Stimulated activated CD4-positive, alpha-beta T cell treated with anti-CD3 and anti-CD28 coated beads, Interleukin-1b, Interleukin-23, amount 100 ng/mL, for 48 hours (primary cell): ENCODE results near the gene KCNJ12.

Experiments
- DNase-seq: peaks from one replicate; pipeline ENCODE4 v3.0.0-alpha.2; 2020

The KCNJ12 gene

DNA sequence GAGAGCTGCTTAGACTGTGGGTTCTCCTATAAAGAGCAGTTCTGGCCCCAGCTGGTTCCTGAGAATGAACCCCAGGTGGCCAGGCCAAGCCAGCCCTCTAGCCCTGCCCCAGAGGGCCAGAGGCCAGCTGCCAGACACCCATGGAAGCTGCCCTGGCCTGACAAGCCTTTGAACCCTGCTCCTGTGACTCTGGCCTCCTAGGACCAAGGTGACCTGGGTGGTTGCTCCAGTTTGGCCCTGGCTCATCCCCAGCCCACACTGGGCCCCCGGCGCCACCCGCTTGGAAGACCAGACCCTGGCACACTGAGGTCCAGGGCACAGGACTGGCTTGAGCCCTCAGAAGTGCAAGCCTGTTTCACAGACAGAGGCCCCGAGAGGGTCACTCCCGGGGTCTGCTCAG is 6.8 kb upstream of the KCNJ12 start:
- no peak for DNase-seq

- no peak for DNase-seq
Measured at GRCh38 chr17:21370430-21370829, 5.7 kb upstream of the KCNJ12 start.

DNA sequence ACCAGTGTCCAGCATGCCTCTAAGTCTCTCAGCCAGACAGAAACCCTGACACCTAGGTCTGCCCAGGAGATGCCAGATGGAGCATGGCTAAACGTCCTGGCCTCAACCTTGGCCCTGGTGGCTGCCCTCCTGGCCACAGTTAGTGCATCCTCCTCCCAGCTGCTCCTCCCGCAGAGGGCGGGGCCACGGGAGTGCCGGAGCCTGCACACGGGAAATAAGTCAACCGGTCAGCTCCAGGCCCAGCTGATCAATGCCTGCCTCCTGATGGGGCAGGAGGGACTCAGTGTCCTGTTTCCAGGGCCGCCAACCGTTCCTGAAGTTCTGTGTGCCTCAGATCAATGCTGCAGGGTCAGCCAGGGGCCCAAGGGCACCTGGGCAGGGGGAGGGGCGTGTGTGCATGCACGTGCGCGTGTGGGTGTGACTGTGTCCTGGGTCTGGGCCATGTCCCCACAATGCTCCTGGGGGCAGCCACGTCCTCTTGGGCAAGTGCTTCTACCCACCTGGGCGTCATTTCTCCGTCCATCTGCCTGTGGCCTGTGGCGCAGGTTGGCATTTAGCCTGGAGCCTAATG is 4.6 kb upstream of the KCNJ12 start:
- DNase-seq, result no peak

- DNase-seq, result no peak
Measured at GRCh38 chr17:21372256-21372954, 3.8 kb upstream of the KCNJ12 start.

DNA sequence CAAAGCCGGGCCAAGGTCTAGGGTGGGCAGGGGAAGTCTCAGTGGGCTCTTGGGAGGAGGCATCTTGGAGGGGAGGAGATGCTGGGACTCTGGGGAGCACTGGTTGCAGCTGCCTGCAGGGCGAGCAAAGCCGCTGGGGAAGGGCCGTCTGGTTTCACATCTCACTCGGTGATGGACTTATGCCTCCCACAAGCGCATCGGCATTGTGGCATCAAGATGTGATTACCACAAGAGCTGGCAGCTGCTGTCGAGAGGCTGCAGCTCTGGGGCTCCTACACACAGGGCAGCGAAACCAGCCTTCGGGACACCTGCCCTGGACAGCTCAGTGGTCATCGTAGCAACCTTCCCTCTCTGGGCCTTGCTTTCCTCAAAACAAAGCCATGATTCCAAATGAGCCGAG is 3.1 kb upstream of the KCNJ12 start:
- DNase-seq, result no peak

DNA sequence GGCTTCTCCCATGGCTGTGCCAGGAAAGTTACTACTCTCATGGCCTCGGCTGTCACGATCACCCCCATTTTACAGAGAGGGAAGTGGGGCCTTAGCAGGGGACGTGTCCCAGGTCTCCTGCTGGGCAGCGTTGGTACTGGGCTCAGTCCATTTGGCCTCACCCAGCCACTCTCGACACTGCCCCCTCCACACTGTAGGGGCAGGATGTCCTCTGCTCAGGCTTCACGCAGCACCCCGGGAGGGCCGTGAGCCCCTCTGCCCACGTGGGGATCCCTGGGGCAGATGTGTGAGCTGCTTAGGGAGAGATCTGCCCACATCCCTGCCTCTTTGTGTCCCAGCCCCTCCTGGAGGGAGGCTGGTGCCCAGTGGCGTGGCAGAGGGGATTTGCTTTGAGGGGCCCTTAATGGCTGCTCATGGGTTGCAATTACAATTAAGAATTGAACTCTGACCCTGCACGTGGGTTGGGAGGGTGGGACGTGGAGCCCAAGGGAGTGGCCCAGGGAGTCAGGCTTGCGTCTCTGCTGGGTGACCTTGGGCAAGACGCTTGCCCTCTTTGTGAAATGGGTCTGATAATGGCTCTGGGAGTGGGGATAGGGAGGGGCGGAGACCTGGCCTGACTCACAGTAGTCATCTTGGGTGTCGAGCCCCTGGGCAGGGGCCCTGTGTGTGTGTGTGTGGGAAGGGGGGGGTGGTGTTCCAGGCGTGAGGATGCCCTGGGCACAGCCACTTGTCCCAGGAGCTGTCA is 2.3 kb upstream of the KCNJ12 start:
- DNase-seq, result no peak

GRCh38 chr17:21374441-21375161 is 1.6 kb upstream of the KCNJ12 start:
- no peak for DNase-seq

DNA sequence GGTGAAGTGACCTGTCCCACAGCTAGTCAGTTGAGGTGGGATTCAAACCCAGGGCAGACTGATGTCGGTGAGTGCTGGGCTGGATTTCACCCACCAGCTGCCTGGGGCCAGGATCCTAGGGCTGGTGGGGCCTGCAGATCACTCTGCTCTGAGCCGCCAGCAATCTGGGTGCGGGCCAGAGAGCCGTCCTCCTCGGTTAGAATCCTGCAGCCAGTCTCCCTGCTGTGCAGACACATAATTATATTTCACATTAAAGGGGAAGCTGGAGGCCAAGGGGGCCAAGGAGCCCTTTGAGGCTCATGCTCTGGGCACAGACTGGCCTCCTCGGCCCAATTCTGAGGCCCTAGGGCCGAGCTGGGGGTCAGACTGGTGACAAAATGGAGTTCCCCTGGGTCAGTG is 996 bp upstream of the KCNJ12 start:
- DNase-seq, result no peak

GRCh38 chr17:21375757-21376080 is 438 bp upstream of the KCNJ12 start:
- DNase-seq, result no peak

GRCh38 chr17:21376759-21377690 is 868 bp downstream of the KCNJ12 start:
- DNase-seq, result no peak

DNA sequence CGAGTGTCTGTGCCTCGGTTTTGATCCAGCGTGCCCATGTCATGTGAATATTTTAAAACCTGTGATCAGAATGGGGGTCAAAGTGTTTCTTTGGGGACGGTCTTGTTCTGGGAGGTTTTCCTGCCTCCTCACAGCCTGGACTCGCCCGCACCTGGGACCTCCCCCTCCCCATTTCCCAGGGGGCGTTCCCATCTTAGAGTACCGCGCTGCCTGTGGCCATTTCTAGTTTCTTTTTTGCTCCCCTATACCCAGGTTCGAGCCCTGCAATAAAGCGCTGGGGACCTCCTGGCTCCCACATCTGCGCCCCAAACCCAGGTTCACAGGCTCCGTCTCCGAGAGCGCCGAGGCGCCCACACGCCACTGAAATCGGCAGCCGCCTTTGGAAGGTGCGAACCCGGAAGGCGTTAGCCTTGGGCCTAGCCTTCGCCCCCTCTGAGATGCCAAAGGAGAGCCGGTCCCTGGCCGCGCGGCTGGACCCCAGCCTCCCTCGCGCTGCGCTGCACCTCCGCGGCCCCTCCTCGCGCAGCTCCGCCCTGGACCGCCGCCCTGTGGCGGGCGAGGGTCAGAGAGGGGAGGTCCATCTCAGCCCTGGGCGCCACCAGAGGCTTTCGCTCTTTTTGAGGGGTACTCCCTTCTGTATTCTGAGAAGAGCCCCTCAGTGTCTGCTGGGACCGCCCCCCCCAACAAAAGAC is 1.7 kb downstream of the KCNJ12 start:
- DNase-seq, result no peak

GRCh38 chr17:21378553-21378952 is 2.4 kb downstream of the KCNJ12 start:
- no peak for DNase-seq

DNA sequence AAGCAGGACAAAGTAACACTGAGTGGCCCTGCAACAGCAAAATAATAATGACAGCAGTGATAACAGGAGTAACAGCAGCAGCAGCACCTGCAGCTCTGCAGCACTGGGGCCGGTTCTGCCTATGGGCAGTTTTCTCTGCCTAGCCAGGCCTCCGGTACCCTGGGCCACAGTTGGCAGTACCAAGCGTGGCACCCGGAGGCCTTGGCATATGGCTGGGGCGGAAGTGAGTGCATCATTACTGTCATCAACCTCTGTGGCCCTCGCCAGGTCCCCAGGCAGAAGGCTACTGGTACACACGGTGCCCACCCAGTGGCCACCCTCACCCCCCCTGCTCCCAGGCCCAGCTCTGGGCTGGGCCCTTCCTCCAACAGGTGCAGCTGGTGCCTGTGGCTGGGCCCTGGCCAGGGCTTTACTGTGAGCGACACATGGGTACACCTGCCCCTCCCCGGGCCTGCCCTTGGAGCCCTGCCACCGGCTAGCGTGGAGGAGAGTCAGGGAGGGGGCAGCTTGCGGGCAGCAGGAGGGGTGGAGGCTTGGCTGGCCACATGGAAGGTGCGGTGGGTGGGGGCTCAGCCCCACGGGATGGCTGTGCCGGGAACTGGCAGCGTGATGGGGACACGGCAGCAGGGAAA is 3.0 kb downstream of the KCNJ12 start:
- DNase-seq, result no peak

GRCh38 chr17:21380659-21381058 is 4.5 kb downstream of the KCNJ12 start:
- DNase-seq, result no peak

GRCh38 chr17:21381076-21381706 is 5.0 kb downstream of the KCNJ12 start:
- DNase-seq, result no peak

DNA sequence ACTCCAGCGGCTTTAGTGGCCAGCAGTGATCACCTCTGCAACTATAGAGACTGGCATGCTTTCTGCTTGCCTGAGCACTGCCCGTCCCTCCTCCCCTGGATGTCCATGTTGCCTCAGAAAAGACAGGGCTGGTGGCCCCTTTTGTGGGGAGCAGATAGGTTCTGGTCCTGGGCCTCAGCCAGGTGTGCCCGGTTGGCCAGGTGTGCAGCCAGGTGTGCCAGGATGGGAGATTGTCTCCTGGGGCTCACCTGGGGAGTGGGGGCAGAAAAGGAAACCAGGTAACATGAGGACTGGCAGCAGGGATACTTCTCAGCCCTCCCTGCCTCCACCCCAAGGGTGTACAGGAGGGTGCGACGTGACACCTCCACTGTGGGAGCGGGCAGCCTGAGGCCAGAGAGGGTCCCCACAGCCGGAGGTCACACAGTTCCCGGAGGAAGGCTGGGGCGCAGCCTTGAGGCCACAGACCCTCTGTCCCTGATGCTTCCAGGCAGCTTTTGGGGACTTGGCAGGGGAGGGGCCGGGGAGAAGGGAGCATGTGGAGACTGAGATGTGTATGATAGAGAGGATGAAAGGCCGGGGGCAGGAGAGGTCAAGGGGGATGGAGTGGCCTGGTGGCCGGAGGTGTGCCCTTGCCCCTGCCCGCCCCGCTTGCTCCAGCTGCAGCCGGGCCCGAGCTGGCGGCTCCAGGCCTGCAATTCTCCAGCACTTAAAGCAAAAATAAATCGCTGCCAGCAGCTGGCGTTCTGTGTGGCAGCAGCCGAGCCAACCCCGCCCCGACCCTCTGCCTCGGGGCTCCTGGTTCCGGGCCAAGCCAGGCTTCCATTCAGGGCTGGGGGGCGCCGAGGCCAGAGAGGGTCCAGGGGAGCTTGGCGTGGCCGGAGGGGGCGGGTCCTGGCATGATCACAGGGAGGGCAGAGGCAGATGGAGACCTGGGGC is 6.7 kb downstream of the KCNJ12 start:
- DNase-seq, result no peak

DNA sequence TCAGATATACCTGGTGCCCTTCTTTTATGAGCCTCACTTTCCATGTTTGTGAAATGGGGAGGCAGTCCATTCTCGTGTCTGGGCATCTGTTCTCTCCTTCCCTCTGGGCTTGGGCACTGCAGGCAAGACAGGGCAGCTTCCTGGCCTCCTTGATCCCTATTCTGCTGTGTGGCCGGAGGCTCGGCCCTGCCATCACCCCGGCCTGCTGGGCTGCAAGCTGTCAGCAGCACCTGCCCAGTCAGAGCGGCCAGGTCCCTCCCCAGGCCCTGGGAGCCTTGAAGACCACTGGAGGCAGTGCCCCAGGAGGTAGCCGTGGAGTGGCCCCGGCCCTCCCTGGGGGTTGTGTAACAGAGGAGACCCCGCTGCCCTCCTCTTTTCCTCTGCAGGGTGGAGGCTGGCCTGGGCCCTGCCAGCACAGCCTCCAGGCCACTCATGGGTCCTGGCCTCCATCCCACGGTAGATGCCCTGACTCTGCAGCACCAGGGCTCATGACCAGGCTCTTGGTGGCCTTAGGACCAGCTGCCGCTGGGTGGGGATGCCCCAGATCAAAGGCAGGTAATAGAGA is 9.2 kb downstream of the KCNJ12 start:
- DNase-seq, result no peak

GRCh38 chr17:21387616-21388015 is 11.5 kb downstream of the KCNJ12 start:
- DNase-seq, result no peak

DNA sequence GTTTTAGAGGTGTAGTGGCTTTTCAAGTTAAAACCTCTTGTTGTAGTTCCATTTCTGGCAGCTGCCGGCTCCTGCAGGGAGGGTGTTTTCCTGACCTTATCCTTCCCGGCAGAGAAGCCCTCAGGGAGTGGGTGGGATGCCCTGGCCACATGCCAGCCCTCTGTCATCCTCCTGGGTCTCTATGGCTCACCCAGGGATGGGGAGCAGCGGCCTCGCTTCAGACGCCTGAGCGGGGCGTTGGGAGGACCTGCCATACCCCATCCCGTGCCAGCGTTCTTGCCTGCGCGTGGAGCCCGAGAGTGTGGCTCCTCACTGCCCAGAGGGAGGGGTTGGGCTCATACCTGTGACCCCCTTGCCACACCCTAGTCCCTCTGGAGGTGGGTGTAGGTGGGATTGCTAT is 11.9 kb downstream of the KCNJ12 start:
- no peak for DNase-seq

DNA sequence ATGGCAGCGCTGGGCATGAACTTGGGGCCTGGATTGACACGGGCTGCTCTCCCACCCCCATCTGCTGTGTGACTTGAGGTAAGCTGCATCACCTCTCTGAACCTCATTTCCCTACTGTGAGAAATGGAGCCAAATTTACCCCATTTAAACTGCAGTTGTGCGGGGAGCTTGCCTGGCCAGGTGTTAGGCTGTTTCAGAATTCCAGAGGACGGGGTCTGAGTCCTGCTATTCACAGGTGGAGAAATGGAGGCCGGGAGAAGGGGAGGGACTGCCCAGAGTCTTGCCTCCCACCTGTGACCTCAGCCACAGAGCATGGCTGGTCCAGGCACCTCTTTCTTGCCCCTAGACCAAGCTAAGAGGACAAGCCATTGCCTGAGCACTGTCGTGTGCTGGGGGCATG is 12.8 kb downstream of the KCNJ12 start:
- DNase-seq, result no peak
